Left lobe of liver (tissue), 2 donors: ENCODE measurements around the gene SYMPK. TPM values are rescaled to one million over a fixed set of nuclear protein-coding genes. Genes with fewer than 3 reads are reported as not detected.

Source experiments
- ATAC-seq: fragments of 200-7000 bp; cut with Tn5 transposase; one replicate; pipeline ENCODE4 v1.9.1; 2020; ENCODE audit warnings: mild to moderate bottlenecking, moderate library complexity
- DNase-seq: peaks from one replicate; pipeline ENCODE4 v3.0.0-alpha.2; 2020; ENCODE audit warnings: low spot score
- total RNA-seq: library from RNA; stranded (reverse); gene quantifications from one replicate; pipeline ENCODE4 v1.2.1, GENCODE V29; 2021
- donor health status: DM: no; HTN: no; CAD: no; lungs with moderate emphysema.
- donor health status: DM: no; HTN: yes; CAD: no.

The SYMPK gene
- total RNA-seq, 1 donor from 2014 or later = 45.9 TPM

DNA sequence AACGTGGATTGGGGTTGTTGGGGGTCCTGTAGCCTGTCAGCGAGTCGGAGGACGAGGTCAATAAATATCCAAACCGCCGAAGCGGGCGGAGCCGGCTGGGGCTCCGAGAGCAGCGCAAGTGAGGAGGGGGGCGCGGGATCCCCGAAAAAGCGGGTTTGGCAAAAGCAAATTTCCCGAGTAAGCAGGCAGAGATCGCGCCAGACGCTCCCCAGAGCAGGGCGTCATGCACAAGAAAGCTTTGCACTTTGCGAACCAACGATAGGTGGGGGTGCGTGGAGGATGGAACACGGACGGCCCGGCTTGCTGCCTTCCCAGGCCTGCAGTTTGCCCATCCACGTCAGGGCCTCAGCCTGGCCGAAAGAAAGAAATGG is 93.1 kb downstream of the SYMPK start:
- DNase-seq (peak; percentile 72), ATAC-seq (peak; percentile 1)

DNA sequence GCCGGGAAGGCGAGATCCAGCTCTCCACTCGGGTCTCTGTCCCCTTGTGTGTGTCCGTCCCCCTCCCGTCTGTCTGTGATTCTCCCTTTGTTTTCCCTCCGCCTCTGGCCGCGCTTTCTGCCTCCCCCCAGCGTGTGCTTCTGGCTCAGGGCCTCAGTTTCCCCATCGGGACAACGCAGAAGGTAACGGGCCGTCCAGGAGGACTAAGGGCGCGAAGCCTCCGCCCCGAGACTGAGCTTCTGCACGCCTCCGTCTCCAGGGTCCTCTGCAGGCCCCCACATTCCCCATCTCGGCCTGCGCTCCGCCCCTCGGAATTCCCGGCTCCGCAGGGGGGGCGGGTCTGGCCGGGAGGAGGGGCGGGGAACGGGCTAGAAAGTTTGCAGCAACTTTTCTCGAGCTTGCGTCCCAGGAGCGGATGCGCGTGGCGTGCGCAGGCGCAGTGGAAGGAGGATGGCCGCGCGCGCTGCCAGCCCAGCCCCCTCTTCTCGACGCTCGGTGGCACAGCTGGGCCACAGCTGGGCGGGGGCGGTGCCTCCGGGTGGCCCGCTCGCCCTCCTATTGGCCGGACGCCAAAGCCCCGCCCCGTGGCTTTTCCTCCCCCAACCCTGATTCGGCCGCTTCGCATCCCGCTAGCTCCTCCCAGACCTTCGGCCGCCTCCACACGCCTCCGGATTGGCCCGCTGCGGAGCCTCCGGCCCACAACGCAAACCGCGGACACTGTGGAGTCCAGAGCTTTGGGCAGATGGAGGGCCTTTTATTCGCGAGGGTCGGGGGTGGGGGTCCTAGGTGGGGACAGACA is 93.8 kb downstream of the SYMPK start, which contains the start of gene SIX5:
Gene SIX5 (minus strand): TSS at position 269 of the 799 bp plus-strand sequence. CDS start 408 bp downstream, outside the sequence.
- peak; percentile 61 for ATAC-seq
- peak; percentile 99 for DNase-seq

DNA sequence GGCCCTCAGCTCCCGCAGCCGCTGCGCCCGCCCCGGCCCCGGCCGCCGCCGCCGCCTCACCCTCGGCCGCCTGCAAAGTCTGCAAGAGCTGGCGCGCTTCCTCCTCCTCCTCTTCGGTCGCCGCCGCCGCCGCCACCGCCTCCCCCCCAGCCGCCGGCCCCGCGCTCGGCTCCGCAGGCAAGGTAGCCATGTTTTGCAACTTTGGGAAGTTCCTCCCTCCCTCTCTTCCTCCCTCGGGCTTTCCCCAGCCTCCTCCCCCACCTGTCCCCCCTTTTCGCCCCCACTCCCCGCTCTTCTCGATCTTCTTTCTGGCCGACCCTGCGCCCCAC is 94.3 kb downstream of the SYMPK start:
- no peak for ATAC-seq
- peak; percentile 67 for DNase-seq

DNA sequence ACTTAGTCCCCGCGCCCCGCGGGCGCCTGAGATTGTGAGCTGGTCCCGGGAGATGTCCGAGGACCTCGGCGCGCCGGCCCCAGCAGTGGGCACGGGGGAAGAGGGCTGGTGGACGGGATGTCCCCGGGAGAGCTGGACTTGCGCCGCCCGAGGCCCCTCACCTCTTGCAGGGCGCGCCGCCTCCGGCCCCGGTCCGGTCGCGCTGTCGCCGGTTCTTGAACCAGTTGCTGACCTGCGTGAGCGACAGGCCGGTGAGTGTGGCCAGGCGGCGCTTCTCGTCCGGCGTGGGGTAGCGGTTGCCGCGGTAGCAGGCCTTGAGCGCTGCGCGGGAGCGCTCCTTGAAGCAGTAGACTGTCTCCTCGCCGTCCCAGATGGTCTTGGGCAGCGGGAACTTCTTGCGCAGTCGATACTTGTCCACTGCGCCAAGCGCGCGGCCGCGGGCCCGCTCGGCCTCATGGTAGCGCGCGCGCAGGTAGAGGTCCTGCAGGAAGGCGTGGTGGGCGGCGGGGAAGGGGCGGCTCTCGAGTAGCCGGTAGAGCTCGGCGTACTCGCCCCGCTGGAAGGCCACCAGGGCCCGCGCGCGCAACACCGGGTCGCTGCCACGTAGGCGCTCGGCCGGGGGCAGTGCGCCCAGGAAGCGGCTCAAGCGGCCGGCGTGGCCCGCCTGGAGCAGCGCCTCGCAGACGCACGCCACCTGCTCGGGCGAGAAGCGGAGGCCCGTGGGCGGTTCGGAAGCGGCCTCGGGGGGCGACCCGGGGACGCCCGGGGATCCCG is 94.9 kb downstream of the SYMPK start:
- ATAC-seq (peak; percentile 9), DNase-seq (peak; percentile 81)

DNA sequence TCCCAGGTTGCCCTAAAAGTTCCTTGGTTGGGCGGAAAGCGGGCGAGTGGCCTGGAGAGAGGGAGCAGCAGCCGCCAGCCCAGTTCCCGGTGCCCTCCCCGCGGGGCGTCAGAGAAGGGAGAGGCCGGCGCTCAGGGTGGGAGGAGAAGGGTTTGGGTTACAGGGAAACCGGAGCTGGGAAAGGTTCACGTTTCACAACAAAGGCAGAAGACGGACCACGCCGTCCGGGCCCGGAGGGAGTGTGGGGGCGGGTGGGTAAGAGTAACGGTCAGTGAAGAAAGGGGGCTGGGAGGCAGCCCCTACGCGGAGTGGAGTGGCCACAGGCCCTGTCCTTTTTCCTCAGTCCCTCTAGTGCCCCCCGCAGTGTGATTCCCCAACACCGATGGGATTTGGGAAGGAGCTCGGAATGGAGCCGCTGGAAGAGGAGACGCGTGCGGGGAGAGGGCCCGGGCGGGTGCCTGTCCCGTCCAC is 95.5 kb downstream of the SYMPK start:
- ATAC-seq (peak; percentile 2), DNase-seq (peak; percentile 77)

DNA sequence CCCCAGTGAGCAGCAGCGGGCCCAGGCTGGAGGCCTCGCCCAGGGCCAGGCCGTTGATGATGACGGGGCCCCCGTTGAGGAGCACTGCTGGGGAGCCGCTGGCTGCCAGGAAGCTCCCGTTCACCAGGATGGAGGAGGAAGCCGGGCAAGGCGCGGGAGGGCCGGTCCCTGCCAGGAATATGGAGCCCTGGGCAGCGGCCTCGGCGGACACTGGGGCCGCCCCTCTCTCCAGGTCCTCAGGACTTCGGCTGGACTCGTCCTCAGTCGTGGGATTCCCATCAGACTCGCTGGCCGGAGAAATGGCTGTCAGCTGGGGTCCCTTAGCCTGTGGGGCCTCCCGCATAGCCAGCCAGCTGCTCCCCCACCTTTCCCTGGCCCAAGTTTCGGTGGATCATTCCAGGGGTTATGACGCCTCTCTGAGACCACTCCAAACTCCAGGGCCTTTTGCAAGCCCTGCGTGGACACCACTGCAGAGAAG is 96.0 kb downstream of the SYMPK start:
- ATAC-seq (no peak), DNase-seq (no peak)

DNA sequence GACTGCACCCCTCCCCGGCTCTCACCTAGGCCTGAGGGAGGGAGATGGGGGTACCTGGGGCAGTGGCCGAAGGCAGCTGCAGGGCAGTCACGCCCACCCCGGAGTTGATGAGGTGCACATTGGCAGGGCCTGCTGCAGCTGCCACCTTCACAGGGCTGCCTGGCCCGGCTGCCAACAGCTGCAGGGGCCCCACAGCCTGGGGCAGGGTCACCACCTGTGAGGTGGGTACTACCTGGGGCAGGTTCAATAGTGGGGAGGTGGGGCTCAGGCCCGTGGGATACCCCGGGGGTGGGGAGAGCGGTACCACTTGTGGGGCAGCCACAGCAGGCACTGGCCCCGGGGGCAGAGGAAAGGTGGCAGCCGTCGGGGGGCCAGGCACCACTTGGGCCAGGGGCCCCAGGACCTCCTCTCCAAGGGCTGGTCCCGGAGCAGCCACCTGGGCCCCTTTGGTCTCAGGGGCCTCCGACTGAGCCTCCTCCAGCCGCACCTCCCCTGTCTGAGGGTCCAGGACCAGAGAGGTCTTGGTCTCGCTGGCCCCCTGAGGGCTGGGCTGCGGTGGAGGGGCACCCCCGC is 96.6 kb downstream of the SYMPK start:
- ATAC-seq (no peak), DNase-seq (no peak)

DNA sequence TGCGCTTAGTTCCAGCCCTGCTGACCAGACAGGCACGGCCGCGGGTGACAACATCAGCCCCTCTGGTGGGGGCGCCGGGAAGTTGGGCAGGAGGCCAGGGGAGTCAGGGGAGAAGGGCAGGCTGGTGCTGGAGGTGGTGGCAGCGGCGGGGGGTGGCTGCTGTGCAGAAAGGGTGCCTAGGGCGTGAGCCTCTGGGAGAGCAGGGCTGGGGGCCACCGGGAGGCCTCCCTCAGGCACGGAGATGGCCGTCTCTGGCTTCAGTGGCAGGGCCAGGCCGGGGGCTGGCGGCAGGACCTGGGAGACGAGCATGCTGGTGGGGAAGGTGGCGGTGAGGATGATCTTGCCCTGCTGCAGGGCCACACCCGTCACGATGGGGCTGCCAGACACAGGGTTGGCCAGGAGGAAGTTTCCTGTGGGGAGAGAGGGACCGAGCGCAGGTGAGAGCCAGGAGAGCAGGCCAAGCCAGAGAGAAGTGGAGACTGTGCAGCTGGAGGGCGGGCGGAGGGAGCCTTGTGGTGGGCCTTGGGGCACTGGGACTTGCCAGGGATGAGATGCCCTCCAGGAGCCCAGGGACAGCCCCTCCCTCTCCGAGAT is 97.1 kb downstream of the SYMPK start:
- DNase-seq (no peak), ATAC-seq (no peak)

Other genes with a start within 250 kb of the SYMPK start
- gene EML2, start 223.8 kb downstream of the SYMPK start, total RNA-seq = 17.9 TPM
- 0.18 TPM for gene GIPR, start 194.9 kb downstream of the SYMPK start, total RNA-seq
- gene SNRPD2, start 171.2 kb downstream of the SYMPK start, total RNA-seq = 91.2 TPM
- 7.8 TPM for gene QPCTL, start 170.5 kb downstream of the SYMPK start, total RNA-seq
- 8.2 TPM for gene FBXO46, start 132.3 kb downstream of the SYMPK start, total RNA-seq
- not detected for gene MEIOSIN, start 129.7 kb downstream of the SYMPK start, total RNA-seq
- gene SIX5, start 93.9 kb downstream of the SYMPK start, total RNA-seq = 12.1 TPM
- gene DMPK, start 80.7 kb downstream of the SYMPK start, total RNA-seq = 7.8 TPM
- gene DMWD, start 70.3 kb downstream of the SYMPK start, total RNA-seq = 13.9 TPM
- not detected for gene RSPH6A, start 47.8 kb downstream of the SYMPK start, total RNA-seq
- 31.6 TPM for gene FOXA3, start 1.2 kb upstream of the SYMPK start, total RNA-seq
- 19.5 TPM for gene IRF2BP1, start 23.0 kb upstream of the SYMPK start, total RNA-seq
- gene MYPOP, start 39.5 kb upstream of the SYMPK start, total RNA-seq = 5.0 TPM
- not detected for gene NANOS2, start 51.6 kb upstream of the SYMPK start, total RNA-seq
- 2.0 TPM for gene NOVA2, start 110.7 kb upstream of the SYMPK start, total RNA-seq
- 11.1 TPM for gene CCDC61, start 132.3 kb upstream of the SYMPK start, total RNA-seq
- gene PGLYRP1, start 159.9 kb upstream of the SYMPK start, total RNA-seq = 0.43 TPM
- not detected for gene IGFL4, start 177.9 kb upstream of the SYMPK start, total RNA-seq